OCI-LY3 (cell line): Measurements from ENCODE around the gene EMX2.

Source experiments
- H2AFZ ChIP-seq: fragments of 200-600, 300-600 bp; shearing (Covaris generic); 2 replicates; pipeline ENCODE4 v1.6.0; 2014; ENCODE audit warnings: antibody characterized with exemption, low read depth, low read length
- H3K27ac ChIP-seq: fragments of 200-600, 300-600 bp; sonication (generic); 2 replicates; pipeline ENCODE4 v1.5.1; 2014; ENCODE audit warnings: mild to moderate bottlenecking, low read length, moderate library complexity, mixed read lengths
- H3K27me3 ChIP-seq: fragments of 200-600, 300-600 bp; sonication (generic); 2 replicates; pipeline ENCODE4 v1.6.1; 2014; ENCODE audit warnings: low read depth, low read length, mixed read lengths
- H3K36me3 ChIP-seq: fragments of 200-600, 300-600 bp; sonication (generic); replicated peaks from 2 replicates; pipeline ENCODE3; 2014; ENCODE audit warnings: low read depth, low read length, mixed read lengths
- H3K4me1 ChIP-seq: fragments of 300-600, 200-600 bp; sonication (generic); 2 replicates; pipeline ENCODE4 v1.6.1; 2014; ENCODE audit warnings: low read length, mixed read lengths
- H3K4me2 ChIP-seq: fragments of 200-600, 300-600 bp; sonication (generic); 2 replicates; pipeline ENCODE4 v1.6.1; 2014; ENCODE audit warnings: low read length, mixed read lengths
- H3K4me3 ChIP-seq: fragments of 300-600, 200-600 bp; sonication (generic); 2 replicates; pipeline ENCODE4 v1.5.1; 2014; ENCODE audit warnings: antibody characterized with exemption, mild to moderate bottlenecking, low read length, moderate library complexity
- H3K79me2 ChIP-seq: fragments of 300-600, 200-600 bp; shearing (Covaris generic); 2 replicates; pipeline ENCODE4 v1.6.1; 2014; ENCODE audit warnings: mild to moderate bottlenecking, low read length, mixed read lengths
- H3K9ac ChIP-seq: fragments of 300-600, 200-600 bp; shearing (Covaris generic); 2 replicates; pipeline ENCODE4 v1.6.0; 2014; ENCODE audit warnings: mild to moderate bottlenecking, low read length, moderate library complexity
- H3K9me3 ChIP-seq: fragments of 200-600, 300-600 bp; shearing (Covaris generic); 2 replicates; pipeline ENCODE4 v1.6.1; 2014; ENCODE audit warnings: low read length, mixed read lengths; ENCODE audit not compliant: insufficient read depth
- H4K20me1 ChIP-seq: fragments of 200-600, 300-600 bp; sonication (generic); 2 replicates; pipeline ENCODE4 v1.6.1; 2016; ENCODE audit warnings: low read length, mixed read lengths; ENCODE audit not compliant: insufficient read depth
- EZH2phosphoT487 ChIP-seq: fragments of 200-600 bp; shearing (Covaris generic); IDR thresholded peaks from 2 replicates; pipeline ENCODE4 v1.6.1; 2018; ENCODE audit warnings: antibody characterized with exemption, mixed run types, low read depth
- TF ChIP-seq, protein P1 (sequence below): fragments of 200-600, 300-600 bp; sonication (generic); IDR thresholded peaks from 2 replicates; pipeline ENCODE4 v1.5.1; 2014; ENCODE audit warnings: antibody characterized with exemption, low read length, low read depth

EMX2 gene

GRCh38 chr10:117543225-117544003, 868 bp downstream of the EMX2 start:
- no peak overlapping the region for H3K4me2 ChIP-seq
- H3K4me3 ChIP-seq = no peak overlapping the region
- H3K36me3 ChIP-seq = no peaks in the 10 kb centered on the region
- H4K20me1 ChIP-seq = no peaks in the 10 kb centered on the region
- no peaks in the 10 kb centered on the region for H3K27me3 ChIP-seq
- TF ChIP-seq, protein P1, sequence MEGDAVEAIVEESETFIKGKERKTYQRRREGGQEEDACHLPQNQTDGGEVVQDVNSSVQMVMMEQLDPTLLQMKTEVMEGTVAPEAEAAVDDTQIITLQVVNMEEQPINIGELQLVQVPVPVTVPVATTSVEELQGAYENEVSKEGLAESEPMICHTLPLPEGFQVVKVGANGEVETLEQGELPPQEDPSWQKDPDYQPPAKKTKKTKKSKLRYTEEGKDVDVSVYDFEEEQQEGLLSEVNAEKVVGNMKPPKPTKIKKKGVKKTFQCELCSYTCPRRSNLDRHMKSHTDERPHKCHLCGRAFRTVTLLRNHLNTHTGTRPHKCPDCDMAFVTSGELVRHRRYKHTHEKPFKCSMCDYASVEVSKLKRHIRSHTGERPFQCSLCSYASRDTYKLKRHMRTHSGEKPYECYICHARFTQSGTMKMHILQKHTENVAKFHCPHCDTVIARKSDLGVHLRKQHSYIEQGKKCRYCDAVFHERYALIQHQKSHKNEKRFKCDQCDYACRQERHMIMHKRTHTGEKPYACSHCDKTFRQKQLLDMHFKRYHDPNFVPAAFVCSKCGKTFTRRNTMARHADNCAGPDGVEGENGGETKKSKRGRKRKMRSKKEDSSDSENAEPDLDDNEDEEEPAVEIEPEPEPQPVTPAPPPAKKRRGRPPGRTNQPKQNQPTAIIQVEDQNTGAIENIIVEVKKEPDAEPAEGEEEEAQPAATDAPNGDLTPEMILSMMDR = no peak
- TF ChIP-seq EZH2phosphoT487 = no peak
- no peak overlapping the region for H3K27ac ChIP-seq
- H3K9ac ChIP-seq = no peak overlapping the region
- no peak overlapping the region for H2AFZ ChIP-seq
- H3K79me2 ChIP-seq = no peaks in the 10 kb centered on the region
- H3K9me3 ChIP-seq = no peaks in the 10 kb centered on the region
- no peaks in the 10 kb centered on the region for H3K4me1 ChIP-seq

GRCh38 chr10:117544004-117544701, 1.6 kb downstream of the EMX2 start:
- TF ChIP-seq, protein P1 = no peak
- TF ChIP-seq EZH2phosphoT487 = no peak
- Histone ChIP-seq H3K36me3 (no peaks in the 10 kb centered on the region), H3K4me3 (no peak overlapping the region), H3K79me2 (no peaks in the 10 kb centered on the region), H3K4me2 (no peak overlapping the region), H3K4me1 (no peaks in the 10 kb centered on the region), H3K27ac (no peak overlapping the region), H4K20me1 (no peaks in the 10 kb centered on the region), H3K9me3 (no peaks in the 10 kb centered on the region), H2AFZ (no peak overlapping the region), H3K27me3 (no peaks in the 10 kb centered on the region), H3K9ac (no peak overlapping the region)

DNA sequence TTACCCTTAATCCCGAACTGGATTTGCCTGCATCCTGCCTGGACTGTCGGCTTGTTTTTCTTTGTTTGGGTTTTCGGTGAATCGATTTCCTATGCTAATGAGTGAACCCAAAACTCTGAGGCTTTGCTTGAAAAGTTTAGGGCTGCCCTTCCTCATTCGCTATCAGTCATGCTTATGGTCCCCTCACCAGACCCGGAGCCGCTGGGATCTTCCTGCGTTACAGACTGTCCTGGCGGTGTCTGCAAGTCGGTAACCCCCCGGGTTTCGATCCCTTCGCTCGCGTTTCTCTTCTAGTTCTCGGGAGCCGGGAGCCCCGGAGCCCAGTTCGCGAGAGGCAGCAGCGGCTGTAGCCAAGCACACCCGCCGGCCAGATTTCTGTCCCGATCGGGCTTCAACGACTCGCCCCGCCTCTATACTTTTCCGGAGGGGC, 2.2 kb downstream of the EMX2 start:
- H3K4me1 ChIP-seq = no peaks in the 10 kb centered on the region
- H3K4me2 ChIP-seq = no peak overlapping the region
- no peak overlapping the region for H3K27ac ChIP-seq
- no peaks in the 10 kb centered on the region for H3K9me3 ChIP-seq
- no peaks in the 10 kb centered on the region for H4K20me1 ChIP-seq
- no peak overlapping the region for H3K4me3 ChIP-seq
- no peaks in the 10 kb centered on the region for H3K36me3 ChIP-seq
- TF ChIP-seq, protein P1 = no peak
- no peak for TF ChIP-seq EZH2phosphoT487
- H2AFZ ChIP-seq = no peak overlapping the region
- no peaks in the 10 kb centered on the region for H3K79me2 ChIP-seq
- H3K9ac ChIP-seq = no peak overlapping the region
- H3K27me3 ChIP-seq = no peaks in the 10 kb centered on the region
